Naive B cell (primary cell): ENCODE measurements around the gene MICAL2. TPM values are rescaled to one million over a fixed set of nuclear protein-coding genes. Genes with fewer than 3 reads are reported as not detected.

Experiments
- ATAC-seq, 2 donors: fragments of 150-1000 bp; cut with Tn5 transposase; 2 replicates each; pipeline ENCODE4 v1.10.0; 2021; ENCODE audit warnings: low read depth in 2 of 2, mild to moderate bottlenecking in 2 of 2, moderate library complexity in 2 of 2
- DNase-seq: peaks from one replicate; pipeline ENCODE4 v3.0.0; 2022
- H3K27ac Mint-ChIP-seq, 6 donors: one replicate each; pipeline ENCODE4 v1.8.0; 2020 to 2022; ENCODE audit warnings: mild to moderate bottlenecking in 6 of 6, mixed read lengths in 6 of 6, moderate library complexity in 5 of 6, inconsistent platforms in 2 of 6
- H3K27me3 Mint-ChIP-seq, 3 donors: one replicate each; pipeline ENCODE4 v1.8.0; 2021 to 2022; ENCODE audit warnings: mixed read lengths in 3 of 3, mild to moderate bottlenecking in 1 of 3
- H3K36me3 Mint-ChIP-seq, 2 donors: one replicate each; pipeline ENCODE4 v1.8.0; 2020 to 2022; ENCODE audit warnings: mixed read lengths in 2 of 2, inconsistent platforms in 1 of 2, mild to moderate bottlenecking in 1 of 2
- H3K4me1 Mint-ChIP-seq, 3 donors: one replicate each; pipeline ENCODE4 v1.8.0; 2020 to 2022; ENCODE audit warnings: mixed read lengths in 3 of 3, inconsistent platforms in 1 of 3, mild to moderate bottlenecking in 1 of 3, moderate library complexity in 1 of 3
- H3K4me3 Mint-ChIP-seq, 8 donors: one replicate each; pipeline ENCODE4 v1.8.0; 2020 to 2022; ENCODE audit warnings: mild to moderate bottlenecking in 8 of 8, mixed read lengths in 8 of 8, moderate library complexity in 8 of 8, inconsistent platforms in 2 of 8
- H3K9me3 Mint-ChIP-seq, 7 donors: one replicate each; pipeline ENCODE4 v1.8.0; 2020 to 2022; ENCODE audit warnings: mixed read lengths in 7 of 7, mild to moderate bottlenecking in 5 of 7, inconsistent platforms in 2 of 7, moderate library complexity in 1 of 7
- polyA plus RNA-seq, 6 donors: library from polyadenylated mRNA; unstranded; fragments of 300-500 nt; fragmentation: Illumina TruSeq; gene quantifications; one replicate each; pipeline ENCODE4 v1.2.3, GENCODE V29; 2021; ENCODE audit warnings: low read depth in 6 of 6

MICAL2 gene
- polyA plus RNA-seq, 6 donors from 2014 or later = 0.05 to 1.3 TPM; not detected in 4

GRCh38 chr11:12086271-12087074 is 23.9 kb upstream of the MICAL2 start:
- Mint-ChIP-seq H3K4me1 (peaks cover 8 to 14% (median 10%) of the 10 kb centered on the region in 3 donors), H3K36me3 (no peaks in the 10 kb centered on the region), H3K27ac (no peak overlapping the region), H3K9me3 (peaks cover 0 to 10% (median 4%) of the 10 kb centered on the region in 7 donors), H3K27me3 (peaks cover 0 to 4% (median 0%) of the 10 kb centered on the region in 3 donors), H3K4me3 (no peak overlapping the region)
- ATAC-seq (no peak), DNase-seq (no peak)

DNA sequence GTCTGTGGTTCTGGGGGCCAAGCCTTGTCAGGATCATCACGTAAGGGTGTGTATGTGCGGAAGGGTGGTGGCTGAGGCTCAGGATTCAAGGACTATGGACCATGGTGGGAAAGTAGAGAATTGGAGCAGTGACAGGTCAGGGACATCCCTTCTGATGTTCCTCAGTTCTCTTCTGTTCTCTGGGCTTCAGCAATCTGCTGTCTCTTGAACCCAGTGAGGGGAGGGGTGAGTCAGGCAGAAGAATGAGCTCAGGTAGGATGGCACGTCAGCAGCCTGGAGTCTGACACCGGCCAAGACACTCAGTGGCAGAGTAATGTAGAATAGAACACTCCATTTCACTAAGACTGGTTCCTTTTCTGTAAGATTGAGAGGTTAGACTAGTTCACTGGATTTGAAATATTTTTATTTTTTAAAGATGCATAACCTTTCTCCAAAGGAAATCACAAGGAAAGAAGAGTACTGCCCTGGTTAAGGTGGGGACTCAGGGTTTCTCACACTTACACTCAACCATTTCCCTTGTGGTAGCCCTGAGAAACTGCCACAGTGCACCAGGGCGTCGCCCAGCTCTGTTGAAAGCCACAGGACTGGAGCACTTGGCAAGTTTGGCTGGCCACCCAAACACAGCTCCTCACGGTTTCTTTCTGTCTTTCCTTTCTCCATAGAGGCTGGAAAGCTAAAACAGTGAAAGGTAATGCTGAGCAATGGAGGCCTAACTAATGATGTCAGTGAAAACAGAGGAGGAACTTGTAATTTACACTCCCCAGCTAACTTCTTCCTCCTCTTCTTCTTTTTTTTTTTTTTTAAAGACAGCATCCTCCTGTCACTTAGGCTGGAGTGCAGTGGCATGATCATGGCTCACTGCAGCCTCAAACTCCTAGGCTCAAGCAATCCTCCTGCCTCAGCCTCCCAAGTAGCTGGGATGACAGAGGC is 23.1 kb upstream of the MICAL2 start:
- H3K4me1 Mint-ChIP-seq = peaks cover 8 to 18% (median 10%) of the 10 kb centered on the region in 3 donors
- H3K27me3 Mint-ChIP-seq = peaks cover 0 to 9% (median under 1%) of the 10 kb centered on the region in 3 donors
- peaks cover 0 to 10% (median 4%) of the 10 kb centered on the region in 7 donors for H3K9me3 Mint-ChIP-seq
- DNase-seq (no peak), ATAC-seq (no peak)
- H3K27ac Mint-ChIP-seq = no peak overlapping the region
- no peak overlapping the region for H3K4me3 Mint-ChIP-seq
- no peaks in the 10 kb centered on the region for H3K36me3 Mint-ChIP-seq

DNA sequence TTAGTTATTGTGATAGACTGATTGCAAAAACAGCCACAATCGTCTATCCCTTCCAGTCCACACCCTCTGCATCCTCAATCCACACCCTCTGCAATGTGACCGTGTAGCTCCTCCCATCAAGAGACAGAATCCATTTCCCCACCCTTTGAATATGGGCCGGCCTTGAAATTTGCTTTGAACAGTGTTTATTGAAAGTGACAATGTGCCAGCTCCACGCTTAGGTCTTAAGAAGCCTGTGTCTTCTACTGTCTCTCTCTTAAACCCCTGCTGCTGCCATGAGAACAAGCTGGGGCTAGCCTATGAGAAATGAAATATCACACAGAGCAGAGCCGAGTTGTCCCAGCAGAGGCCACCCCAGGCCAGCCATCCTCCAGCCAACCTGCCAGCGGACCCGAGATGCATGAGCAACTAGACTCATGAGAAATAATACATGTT is 22.3 kb upstream of the MICAL2 start:
- DNase-seq (no peak), ATAC-seq (no peak)
- Mint-ChIP-seq H3K4me1 (peaks cover 8 to 18% (median 10%) of the 10 kb centered on the region in 3 donors), H3K9me3 (peaks cover 0 to 10% (median 3%) of the 10 kb centered on the region in 7 donors), H3K36me3 (no peaks in the 10 kb centered on the region), H3K27ac (peak overlapping the region in 1 of 6 donors; percentile 55), H3K27me3 (peaks cover 0 to 9% (median 8%) of the 10 kb centered on the region in 3 donors), H3K4me3 (no peak overlapping the region)

GRCh38 chr11:12088531-12088930 is 21.9 kb upstream of the MICAL2 start:
- Mint-ChIP-seq H3K36me3 (no peaks in the 10 kb centered on the region), H3K4me1 (peaks cover 8 to 18% (median 10%) of the 10 kb centered on the region in 3 donors), H3K27ac (no peak overlapping the region), H3K4me3 (peak overlapping the region in 1 of 8 donors; percentile 4), H3K27me3 (peaks cover under 1 to 11% (median 10%) of the 10 kb centered on the region in 3 donors), H3K9me3 (peaks cover 0 to 10% (median 3%) of the 10 kb centered on the region in 7 donors)
- DNase-seq = no peak
- no peak for ATAC-seq

GRCh38 chr11:12089041-12089440 is 21.3 kb upstream of the MICAL2 start:
- Mint-ChIP-seq H3K27ac (no peak overlapping the region), H3K4me3 (no peak overlapping the region), H3K9me3 (peaks cover 0 to 10% (median 2%) of the 10 kb centered on the region in 7 donors), H3K36me3 (no peaks in the 10 kb centered on the region), H3K27me3 (peaks cover 6 to 16% (median 15%) of the 10 kb centered on the region in 3 donors), H3K4me1 (peaks cover 8 to 18% (median 10%) of the 10 kb centered on the region in 3 donors)
- DNase-seq = no peak
- ATAC-seq = no peak

GRCh38 chr11:12089473-12089872 is 20.9 kb upstream of the MICAL2 start:
- DNase-seq (no peak), ATAC-seq (no peak)
- H3K36me3 Mint-ChIP-seq = no peaks in the 10 kb centered on the region
- H3K4me1 Mint-ChIP-seq = peaks cover 8 to 18% (median 10%) of the 10 kb centered on the region in 3 donors
- peak overlapping the region in 1 of 8 donors; percentile 47 for H3K4me3 Mint-ChIP-seq
- H3K9me3 Mint-ChIP-seq = peaks cover 0 to 7% (median 0%) of the 10 kb centered on the region in 7 donors
- peaks cover 7 to 19% (median 17%) of the 10 kb centered on the region in 3 donors for H3K27me3 Mint-ChIP-seq
- peak overlapping the region in 3 of 6 donors; percentile 54 to 82 (median 80) for H3K27ac Mint-ChIP-seq

DNA sequence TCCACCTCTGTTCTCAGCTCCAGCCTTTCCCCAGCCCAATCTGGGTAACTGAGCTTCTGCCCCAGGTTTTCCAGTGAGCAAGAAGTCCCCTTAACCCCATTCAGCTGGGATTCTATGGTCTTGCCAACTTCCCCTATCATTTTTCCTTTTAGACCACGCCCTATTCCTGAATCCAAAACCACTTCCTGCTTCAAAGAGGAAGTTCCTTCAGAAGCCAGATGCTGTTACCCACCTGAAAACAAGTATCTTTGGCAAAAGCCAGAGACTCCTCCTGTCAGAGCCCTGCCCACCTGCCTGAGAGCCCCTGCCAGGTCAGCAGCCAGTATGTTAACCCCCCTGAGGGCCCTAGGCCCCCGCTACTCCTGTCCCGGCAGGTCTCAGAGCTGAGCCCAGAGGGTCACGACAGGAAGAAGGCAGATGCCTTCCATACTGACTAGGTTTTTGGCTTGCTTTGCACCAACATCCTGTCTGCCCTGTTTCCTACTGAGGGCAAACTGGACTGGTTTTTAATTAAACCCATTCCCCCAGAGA is 20.3 kb upstream of the MICAL2 start:
- H3K4me3 Mint-ChIP-seq = no peak overlapping the region
- peaks cover 8 to 18% (median 10%) of the 10 kb centered on the region in 3 donors for H3K4me1 Mint-ChIP-seq
- ATAC-seq = peak in 1 of 2 donors; percentile 30

GRCh38 chr11:12090761-12091258 is 19.6 kb upstream of the MICAL2 start:
- H3K4me3 Mint-ChIP-seq = no peak overlapping the region
- no peaks in the 10 kb centered on the region for H3K36me3 Mint-ChIP-seq
- H3K27ac Mint-ChIP-seq = peak overlapping the region in 1 of 6 donors; percentile 46
- DNase-seq = no peak
- ATAC-seq = no peak
- H3K4me1 Mint-ChIP-seq = peaks cover 8 to 18% (median 10%) of the 10 kb centered on the region in 3 donors
- no peaks in the 10 kb centered on the region for H3K9me3 Mint-ChIP-seq
- peaks cover 11 to 19% (median 17%) of the 10 kb centered on the region in 3 donors for H3K27me3 Mint-ChIP-seq

More for the DNA sequence above, 20.3 kb upstream of the MICAL2 start:
- DNase-seq = no peak
- Mint-ChIP-seq H3K27me3 (peaks cover 7 to 19% (median 17%) of the 10 kb centered on the region in 3 donors), H3K36me3 (no peaks in the 10 kb centered on the region), H3K9me3 (peaks cover 0 to 4% (median 0%) of the 10 kb centered on the region in 7 donors), H3K27ac (peak overlapping the region in 2 of 6 donors; percentile 49 to 70)

DNA sequence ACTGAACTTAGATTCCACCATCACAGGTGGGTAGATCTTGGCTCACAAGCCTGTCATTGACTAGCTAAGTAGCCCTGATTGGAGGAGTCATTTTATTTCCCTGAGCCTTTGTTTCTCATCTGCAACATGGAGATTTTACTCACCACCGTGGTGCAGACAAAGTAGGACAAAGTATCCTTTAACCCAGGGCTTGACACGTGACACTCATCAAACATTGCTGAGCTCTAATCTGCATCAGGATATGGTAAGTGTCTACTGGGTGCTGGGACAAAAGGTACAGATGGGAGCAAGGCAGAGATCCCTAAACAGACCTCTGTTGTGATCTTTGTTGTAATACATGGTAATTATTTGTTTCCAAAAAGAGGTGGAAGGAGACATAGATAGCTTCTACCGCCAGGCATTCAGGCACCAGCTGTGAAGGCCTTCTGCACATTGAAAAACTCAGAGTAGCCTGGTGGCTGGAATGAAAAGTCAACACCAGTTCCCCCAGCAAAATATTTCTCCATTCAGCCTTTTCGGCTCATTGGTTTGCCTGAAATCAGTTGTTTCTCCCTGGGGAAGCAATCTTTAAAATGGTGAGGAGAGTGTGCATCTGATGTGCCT is 18.3 kb upstream of the MICAL2 start:
- ATAC-seq (no peak), DNase-seq (no peak)
- no peaks in the 10 kb centered on the region for H3K9me3 Mint-ChIP-seq
- peaks cover 12 to 19% (median 14%) of the 10 kb centered on the region in 3 donors for H3K27me3 Mint-ChIP-seq
- H3K36me3 Mint-ChIP-seq = no peaks in the 10 kb centered on the region
- H3K4me1 Mint-ChIP-seq = peaks cover 8 to 18% (median 10%) of the 10 kb centered on the region in 3 donors
- no peak overlapping the region for H3K4me3 Mint-ChIP-seq
- H3K27ac Mint-ChIP-seq = peak overlapping the region in 2 of 6 donors; percentile 48 to 77

GRCh38 chr11:12092714-12093113 is 17.7 kb upstream of the MICAL2 start:
- DNase-seq (no peak), ATAC-seq (no peak)
- peaks cover 12 to 19% (median 14%) of the 10 kb centered on the region in 3 donors for H3K27me3 Mint-ChIP-seq
- H3K4me3 Mint-ChIP-seq = no peak overlapping the region
- no peaks in the 10 kb centered on the region for H3K9me3 Mint-ChIP-seq
- H3K27ac Mint-ChIP-seq = no peak overlapping the region
- H3K4me1 Mint-ChIP-seq = peaks cover 8 to 18% (median 8%) of the 10 kb centered on the region in 3 donors
- H3K36me3 Mint-ChIP-seq = no peaks in the 10 kb centered on the region

DNA sequence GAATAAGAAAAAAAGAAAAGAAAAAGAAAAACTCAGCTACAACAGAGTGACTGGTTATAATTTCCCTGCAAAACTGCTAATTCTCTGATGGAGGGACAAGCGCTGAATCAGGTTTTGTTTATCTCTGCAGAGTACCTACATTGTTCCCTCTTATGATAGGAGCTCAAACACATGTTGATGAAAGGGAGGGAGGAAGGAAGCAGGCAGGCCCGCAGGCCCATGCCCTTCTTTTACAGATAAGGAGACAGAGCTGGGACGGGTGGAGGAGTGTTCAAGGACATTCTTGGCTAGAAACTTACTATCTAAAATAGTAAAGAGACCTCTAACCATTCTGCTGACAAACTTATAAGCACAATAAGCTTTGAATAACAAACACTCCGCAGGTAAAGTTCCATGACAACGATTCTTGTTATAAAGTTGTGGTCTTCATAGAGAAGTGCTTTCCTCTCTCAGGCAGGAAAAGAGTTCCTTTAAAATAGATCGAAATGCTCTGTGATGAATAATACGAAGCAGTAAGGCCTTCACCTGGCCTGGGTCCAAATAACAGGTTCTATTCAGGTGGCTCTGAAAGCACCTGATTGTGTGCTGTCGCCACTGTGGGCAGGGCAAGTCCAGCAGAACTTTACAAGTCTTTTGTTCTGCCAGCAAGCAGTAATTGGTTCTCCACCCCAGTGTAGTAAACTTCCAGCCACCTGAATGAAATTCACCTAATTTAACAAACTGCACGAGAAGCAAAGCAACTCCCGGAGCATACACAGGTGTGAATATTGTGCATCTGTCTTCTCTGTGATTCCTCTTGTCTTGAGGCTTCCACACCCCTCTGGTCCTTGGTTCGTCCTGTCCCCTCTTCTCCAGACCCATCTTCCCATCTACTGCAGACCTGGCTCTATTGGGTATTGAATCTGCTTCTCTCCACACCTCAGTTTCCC is 15.3 kb upstream of the MICAL2 start:
- Mint-ChIP-seq H3K4me1 (peaks cover 13 to 28% (median 25%) of the 10 kb centered on the region in 3 donors), H3K27me3 (peaks cover 12 to 21% (median 19%) of the 10 kb centered on the region in 3 donors), H3K36me3 (no peaks in the 10 kb centered on the region), H3K9me3 (no peaks in the 10 kb centered on the region), H3K27ac (no peak overlapping the region), H3K4me3 (no peak overlapping the region)
- ATAC-seq = no peak
- no peak for DNase-seq
